ENCODE results near the gene ANO7. TPM values are rescaled to one million over a fixed set of nuclear protein-coding genes. Genes with fewer than 3 reads are reported as not detected.

ANO7 gene
- total RNA-seq, 1 experiment from 2014 or later: 4.1 TPM

DNA sequence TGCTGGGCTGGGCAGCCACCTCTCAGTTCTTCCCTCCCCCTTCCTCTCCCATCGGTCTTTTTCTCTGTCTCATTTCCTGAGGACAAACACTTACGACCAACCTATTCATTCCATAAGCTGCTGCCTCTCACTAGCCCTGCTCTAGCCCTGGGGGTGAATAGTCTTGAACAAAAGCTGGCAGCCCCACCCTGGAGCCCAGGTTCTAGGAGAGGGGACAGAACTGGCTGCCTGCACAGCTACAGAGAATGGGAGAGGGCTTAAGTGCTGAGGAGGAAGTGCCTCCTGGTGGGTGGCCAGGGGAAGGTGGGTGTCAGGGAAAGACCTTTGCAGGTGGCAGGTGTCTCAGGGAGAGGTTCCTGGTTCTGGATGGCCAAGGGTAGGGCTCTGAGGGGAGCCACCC is 22.8 kb downstream of the ANO7 start:
- H3K27ac Mint-ChIP-seq (ENCODE audit: unreplicated experiment): no peak overlapping the region
- H3K4me3 Mint-ChIP-seq (ENCODE audit: unreplicated experiment): no peak overlapping the region
- TF ChIP-seq, protein P1, sequence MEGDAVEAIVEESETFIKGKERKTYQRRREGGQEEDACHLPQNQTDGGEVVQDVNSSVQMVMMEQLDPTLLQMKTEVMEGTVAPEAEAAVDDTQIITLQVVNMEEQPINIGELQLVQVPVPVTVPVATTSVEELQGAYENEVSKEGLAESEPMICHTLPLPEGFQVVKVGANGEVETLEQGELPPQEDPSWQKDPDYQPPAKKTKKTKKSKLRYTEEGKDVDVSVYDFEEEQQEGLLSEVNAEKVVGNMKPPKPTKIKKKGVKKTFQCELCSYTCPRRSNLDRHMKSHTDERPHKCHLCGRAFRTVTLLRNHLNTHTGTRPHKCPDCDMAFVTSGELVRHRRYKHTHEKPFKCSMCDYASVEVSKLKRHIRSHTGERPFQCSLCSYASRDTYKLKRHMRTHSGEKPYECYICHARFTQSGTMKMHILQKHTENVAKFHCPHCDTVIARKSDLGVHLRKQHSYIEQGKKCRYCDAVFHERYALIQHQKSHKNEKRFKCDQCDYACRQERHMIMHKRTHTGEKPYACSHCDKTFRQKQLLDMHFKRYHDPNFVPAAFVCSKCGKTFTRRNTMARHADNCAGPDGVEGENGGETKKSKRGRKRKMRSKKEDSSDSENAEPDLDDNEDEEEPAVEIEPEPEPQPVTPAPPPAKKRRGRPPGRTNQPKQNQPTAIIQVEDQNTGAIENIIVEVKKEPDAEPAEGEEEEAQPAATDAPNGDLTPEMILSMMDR (IDR thresholded peaks at IDR 0.05; ENCODE audit: insufficient read depth in 1 of 2, low read depth in 1 of 2, low read length in 1 of 2, severe bottlenecking in 1 of 2, unreplicated experiment in 1 of 2): peak in 1 of 2 experiments; percentile 38
- H3K36me3 Mint-ChIP-seq (ENCODE audit: insufficient read depth, unreplicated experiment): no peaks in the 10 kb centered on the region
- H3K4me1 Mint-ChIP-seq (ENCODE audit: low read depth, unreplicated experiment): no peaks in the 10 kb centered on the region
- no TSS peak for BruUV-seq (replicated peaks)
- H3K4me1 ChIP-seq: no peaks in the 10 kb centered on the region
- H3K27me3 Mint-ChIP-seq (ENCODE audit: insufficient read depth, unreplicated experiment): no peaks in the 10 kb centered on the region
- no peak overlapping the region for H3K4me3 ChIP-seq (ENCODE audit: low read depth, low read length)
- no peaks in the 10 kb centered on the region for H3K36me3 ChIP-seq (ENCODE audit: control insufficient read depth, insufficient read depth, low read length)
- H3K27me3 ChIP-seq (replicated peaks; ENCODE audit: control insufficient read depth, insufficient read depth, low read length): no peaks in the 10 kb centered on the region
- ChIA-PET POLR2A (no interaction called here), CTCF (no interaction called here)
- no peaks in the 10 kb centered on the region for H3K9me3 Mint-ChIP-seq (ENCODE audit: unreplicated experiment)
- peak in 1 of 2 experiments; percentile 46 for DNase-seq
- H3K9me3 ChIP-seq: no peaks in the 10 kb centered on the region
- intact Hi-C loops (cut with micrococcal nuclease; ENCODE audit: unreplicated experiment): loop anchor here (2.0 kb wide), 1 partner anchor 132 kb away; no protein-coding TSS in a partner anchor

DNA sequence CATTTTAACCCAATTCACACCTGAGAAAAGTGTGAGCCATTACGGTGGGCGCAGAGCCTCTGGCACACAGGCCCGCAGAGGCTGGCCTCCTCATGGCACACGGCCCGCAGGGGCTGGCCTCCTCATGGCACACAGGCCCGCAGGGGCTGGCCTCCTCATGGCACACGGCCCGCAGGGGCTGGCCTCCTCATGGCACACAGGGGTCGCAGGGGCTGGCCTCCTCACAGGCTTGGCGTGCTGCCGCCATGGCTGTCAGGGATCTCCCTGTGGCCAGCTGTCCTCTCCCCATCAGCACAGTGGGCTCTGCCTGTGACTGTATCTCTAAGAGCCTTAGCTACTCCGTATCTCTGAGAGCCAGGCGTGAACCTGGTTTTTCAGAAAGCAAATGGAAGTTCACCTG is 24.6 kb downstream of the ANO7 start:
- no peaks in the 10 kb centered on the region for H3K4me1 Mint-ChIP-seq (ENCODE audit: low read depth, unreplicated experiment)
- no peaks in the 10 kb centered on the region for H3K9me3 Mint-ChIP-seq (ENCODE audit: unreplicated experiment)
- intact Hi-C loops (cut with micrococcal nuclease; ENCODE audit: unreplicated experiment): no loop called here
- no peaks in the 10 kb centered on the region for H3K9me3 ChIP-seq
- no peaks in the 10 kb centered on the region for H3K36me3 ChIP-seq (ENCODE audit: control insufficient read depth, insufficient read depth, low read length)
- H3K27me3 Mint-ChIP-seq (ENCODE audit: insufficient read depth, unreplicated experiment): no peaks in the 10 kb centered on the region
- H3K4me3 Mint-ChIP-seq (ENCODE audit: unreplicated experiment): no peak overlapping the region
- H3K4me1 ChIP-seq: no peaks in the 10 kb centered on the region
- no peak for DNase-seq
- no peaks in the 10 kb centered on the region for H3K27me3 ChIP-seq (replicated peaks; ENCODE audit: control insufficient read depth, insufficient read depth, low read length)
- ChIA-PET CTCF (no interaction called here), POLR2A (no interaction called here)
- H3K4me3 ChIP-seq (ENCODE audit: low read depth, low read length): no peak overlapping the region
- no peaks in the 10 kb centered on the region for H3K36me3 Mint-ChIP-seq (ENCODE audit: insufficient read depth, unreplicated experiment)
- BruUV-seq (replicated peaks): no TSS peak
- H3K27ac Mint-ChIP-seq (ENCODE audit: unreplicated experiment): no peak overlapping the region
- TF ChIP-seq, protein P1 (IDR thresholded peaks at IDR 0.05; ENCODE audit: insufficient read depth in 1 of 2, low read depth in 1 of 2, low read length in 1 of 2, severe bottlenecking in 1 of 2, unreplicated experiment in 1 of 2): no peak

DNA sequence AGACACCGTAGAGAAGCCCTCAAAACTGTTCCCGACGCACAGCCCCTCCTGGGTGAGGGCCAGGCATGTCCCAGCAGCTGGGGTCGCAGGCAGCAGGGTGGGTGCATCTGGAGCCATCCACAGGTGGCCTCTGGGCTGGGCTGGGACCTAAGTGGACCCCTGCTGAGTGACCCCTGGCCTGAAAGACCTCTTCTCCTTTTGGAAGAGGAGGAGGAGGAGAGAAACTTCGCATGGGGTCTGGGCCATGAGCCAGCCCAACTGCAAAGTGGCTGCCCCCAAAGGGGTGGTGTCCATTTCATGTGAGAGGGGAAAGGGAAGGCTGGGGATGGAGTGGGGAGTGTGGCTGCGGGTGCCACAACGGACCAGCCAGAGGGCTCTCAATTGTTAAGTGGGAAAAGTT is 25.1 kb downstream of the ANO7 start:
- H3K4me3 Mint-ChIP-seq (ENCODE audit: unreplicated experiment): no peak overlapping the region
- no peaks in the 10 kb centered on the region for H3K9me3 Mint-ChIP-seq (ENCODE audit: unreplicated experiment)
- BruUV-seq (replicated peaks): no TSS peak
- Histone ChIP-seq H3K36me3 (ENCODE audit: control insufficient read depth, insufficient read depth, low read length) (no peaks in the 10 kb centered on the region), H3K27me3 (replicated peaks; ENCODE audit: control insufficient read depth, insufficient read depth, low read length) (no peaks in the 10 kb centered on the region), H3K9me3 (no peaks in the 10 kb centered on the region), H3K4me3 (ENCODE audit: low read depth, low read length) (no peak overlapping the region), H3K4me1 (no peaks in the 10 kb centered on the region)
- ChIA-PET POLR2A (no interaction called here), CTCF (no interaction called here)
- H3K4me1 Mint-ChIP-seq (ENCODE audit: low read depth, unreplicated experiment): no peaks in the 10 kb centered on the region
- DNase-seq: no peak
- H3K27ac Mint-ChIP-seq (ENCODE audit: unreplicated experiment): no peak overlapping the region
- TF ChIP-seq, protein P1 (IDR thresholded peaks at IDR 0.05; ENCODE audit: insufficient read depth in 1 of 2, low read depth in 1 of 2, low read length in 1 of 2, severe bottlenecking in 1 of 2, unreplicated experiment in 1 of 2): no peak
- no peaks in the 10 kb centered on the region for H3K36me3 Mint-ChIP-seq (ENCODE audit: insufficient read depth, unreplicated experiment)
- no peaks in the 10 kb centered on the region for H3K27me3 Mint-ChIP-seq (ENCODE audit: insufficient read depth, unreplicated experiment)
- intact Hi-C loops (cut with micrococcal nuclease; ENCODE audit: unreplicated experiment): no loop called here

All from Caco-2 (cell line).